HG03025 (cell line): ENCODE measurements around the gene SSX2B.
"Not testable (repeated sequence)": the region's sequence is repeated elsewhere in the genome, so short reads cannot be mapped to it uniquely, and the experiment has no call there.

ENCODE experiments used
- ATAC-seq: cut with Tn5 transposase; IDR thresholded peaks from one replicate; pipeline ENCODE4 v1.9.1; 2021; ENCODE audit warnings: mild to moderate bottlenecking, moderate library complexity; ENCODE audit not compliant: unreplicated experiment, low FRiP score

Gene SSX2B

GRCh38 chrX:52750952-52751351, at the start of gene SSX2B:
TSS of gene SSX2B (plus strand) at chrX:52751252. CDS start at chrX:52752681, 1,429 bp downstream.
- ATAC-seq: not testable (repeated sequence)

- not testable (repeated sequence) for ATAC-seq
Observed at GRCh38 chrX:52707078-52707477, 44.0 kb upstream of the SSX2B start, which contains the start of gene SSX2. TSS of gene SSX2 (minus strand) at chrX:52707178. CDS start at chrX:52705749, 1,429 bp downstream.

- not testable (repeated sequence) for ATAC-seq
Observed at GRCh38 chrX:52765983-52766382, 14.9 kb downstream of the SSX2B start.

GRCh38 chrX:52773504-52773903, 22.5 kb downstream of the SSX2B start:
- ATAC-seq: not testable (repeated sequence)

GRCh38 chrX:52797327-52797726, 46.3 kb downstream of the SSX2B start, which contains the start of gene SPANXN5:
TSS of gene SPANXN5 (minus strand) at chrX:52797427. CDS start at chrX:52797348, 79 bp downstream.
- not testable (repeated sequence) for ATAC-seq

GRCh38 chrX:52804876-52805275, 53.8 kb downstream of the SSX2B start:
- ATAC-seq: not testable (repeated sequence)
